HUES6 (cell line): ENCODE measurements around the gene CRIP2.
A peak's percentile ranks its signal among the peaks of the same experiment; 100 is the strongest.

ENCODE experiments used
- H3K27ac ChIP-seq: 2 replicates; pipeline ENCODE4 v1.7.0; 2013; ENCODE audit warnings: low read depth, mild to moderate bottlenecking, low read length, inconsistent platforms
- H3K27me3 ChIP-seq: 2 replicates; pipeline ENCODE4 v1.6.1; 2013; ENCODE audit warnings: low read length; ENCODE audit not compliant: control insufficient read depth, insufficient read depth
- H3K36me3 ChIP-seq: 2 replicates; pipeline ENCODE4 v1.6.1; 2013; ENCODE audit warnings: low read length; ENCODE audit not compliant: control insufficient read depth, insufficient read depth
- H3K4me1 ChIP-seq: 2 replicates; pipeline ENCODE4 v1.6.1; 2013; ENCODE audit warnings: low read length; ENCODE audit not compliant: control insufficient read depth, insufficient read depth
- H3K4me3 ChIP-seq: 2 replicates; pipeline ENCODE4 v1.5.1; 2013; ENCODE audit warnings: low read depth, low read length
- H3K9ac ChIP-seq: one replicate; pipeline ENCODE4 v1.6.1; 2013; ENCODE audit warnings: mild to moderate bottlenecking, low read length
- H3K9me3 ChIP-seq: 2 replicates; pipeline ENCODE4 v1.6.1; 2013; ENCODE audit warnings: low read depth, low read length; ENCODE audit not compliant: control insufficient read depth, insufficient read depth

The CRIP2 gene

GRCh38 chr14:105478398-105479251, 4.0 kb downstream of the CRIP2 start:
- H3K9ac ChIP-seq = no peak overlapping the region
- no peak overlapping the region for H3K27ac ChIP-seq
- peak overlapping the region; percentile 46 for H3K4me3 ChIP-seq
- peaks cover 88% of the 10 kb centered on the region for H3K27me3 ChIP-seq
- H3K4me1 ChIP-seq = peaks cover 49% of the 10 kb centered on the region
- no peaks in the 10 kb centered on the region for H3K9me3 ChIP-seq
- no peaks in the 10 kb centered on the region for H3K36me3 ChIP-seq

GRCh38 chr14:105479431-105480158, 5.0 kb downstream of the CRIP2 start:
- H3K27ac ChIP-seq = no peak overlapping the region
- H3K4me1 ChIP-seq = peaks cover 47% of the 10 kb centered on the region
- H3K4me3 ChIP-seq = peak overlapping the region; percentile 46
- peaks cover 98% of the 10 kb centered on the region for H3K27me3 ChIP-seq
- H3K36me3 ChIP-seq = no peaks in the 10 kb centered on the region
- no peak overlapping the region for H3K9ac ChIP-seq
- H3K9me3 ChIP-seq = no peaks in the 10 kb centered on the region

DNA sequence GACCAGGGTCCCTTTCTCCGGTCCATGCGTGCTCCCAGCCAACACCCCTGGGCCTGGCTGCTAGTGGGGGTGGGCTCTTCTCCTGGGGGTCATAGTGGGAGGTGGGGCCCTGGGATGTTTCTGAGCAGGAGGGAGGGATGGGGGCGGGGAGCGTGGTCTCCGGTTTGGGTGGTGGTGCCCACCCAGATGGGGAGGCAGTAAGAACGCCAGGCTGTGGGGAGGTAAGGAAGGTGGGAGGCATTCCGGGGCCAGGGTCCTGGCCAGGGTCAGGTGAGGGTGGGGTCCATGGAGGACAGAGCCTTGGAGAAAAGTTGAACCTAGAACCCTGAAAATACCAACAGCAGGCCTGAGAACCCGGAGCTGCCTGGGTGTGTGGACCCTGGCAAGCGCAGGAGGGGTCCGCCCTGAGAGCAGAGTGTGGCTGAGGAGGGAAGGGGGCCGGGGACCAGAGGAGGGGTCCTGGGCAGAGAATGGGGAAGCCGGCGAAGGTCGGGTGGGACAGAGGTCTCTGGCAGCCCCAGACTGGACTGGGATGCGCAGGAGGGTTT, 5.7 kb downstream of the CRIP2 start:
- H3K4me1 ChIP-seq = peaks cover 46% of the 10 kb centered on the region
- H3K9me3 ChIP-seq = no peaks in the 10 kb centered on the region
- no peak overlapping the region for H3K27ac ChIP-seq
- no peak overlapping the region for H3K9ac ChIP-seq
- no peaks in the 10 kb centered on the region for H3K36me3 ChIP-seq
- peaks cover 98% of the 10 kb centered on the region for H3K27me3 ChIP-seq
- H3K4me3 ChIP-seq = no peak overlapping the region

- H3K4me1 ChIP-seq = peaks cover 44% of the 10 kb centered on the region
- H3K4me3 ChIP-seq = peak overlapping the region; percentile 47
- H3K9me3 ChIP-seq = no peaks in the 10 kb centered on the region
- peak overlapping the region; percentile 64 for H3K9ac ChIP-seq
- H3K36me3 ChIP-seq = no peaks in the 10 kb centered on the region
- H3K27ac ChIP-seq = peak overlapping the region; percentile 7; the same call in 1 of the 2 replicates
- peaks cover 98% of the 10 kb centered on the region for H3K27me3 ChIP-seq
These were observed 6.5 kb downstream of the CRIP2 start for GRCh38 chr14:105480807-105481801.

DNA sequence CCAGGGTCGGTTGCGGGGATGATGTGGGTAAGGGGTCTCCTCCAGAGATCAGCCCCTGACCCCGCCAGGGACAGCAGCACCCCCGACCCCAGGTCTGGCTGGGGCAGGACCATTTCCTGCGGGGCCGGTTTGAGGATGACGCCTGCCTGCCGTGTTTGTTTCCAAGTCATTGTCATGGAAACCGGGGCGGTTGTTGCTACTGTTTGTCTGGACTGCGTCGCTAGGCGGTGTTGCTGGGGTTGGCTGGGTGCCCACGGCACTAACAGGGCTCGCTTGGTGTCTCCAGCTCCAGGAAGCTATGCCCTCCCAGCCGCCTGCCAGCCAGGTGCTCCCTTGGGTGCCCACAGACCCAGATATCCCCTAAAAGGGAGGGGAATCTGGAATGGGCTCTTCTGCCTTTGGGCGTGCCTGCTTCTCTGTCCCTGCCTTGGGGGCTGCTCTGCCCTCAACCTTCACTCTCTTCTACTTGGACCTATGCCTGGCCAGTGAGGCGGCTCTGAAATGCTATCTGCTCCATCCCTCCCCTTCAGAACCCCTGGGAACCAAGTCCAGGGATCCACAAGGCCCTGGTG, 7.4 kb downstream of the CRIP2 start:
- H3K4me3 ChIP-seq = peak overlapping the region; percentile 28
- H3K27me3 ChIP-seq = peaks cover 98% of the 10 kb centered on the region
- H3K27ac ChIP-seq = no peak overlapping the region
- H3K9ac ChIP-seq = peak overlapping the region; percentile 64
- H3K9me3 ChIP-seq = no peaks in the 10 kb centered on the region
- peaks cover 36% of the 10 kb centered on the region for H3K4me1 ChIP-seq
- H3K36me3 ChIP-seq = no peaks in the 10 kb centered on the region

DNA sequence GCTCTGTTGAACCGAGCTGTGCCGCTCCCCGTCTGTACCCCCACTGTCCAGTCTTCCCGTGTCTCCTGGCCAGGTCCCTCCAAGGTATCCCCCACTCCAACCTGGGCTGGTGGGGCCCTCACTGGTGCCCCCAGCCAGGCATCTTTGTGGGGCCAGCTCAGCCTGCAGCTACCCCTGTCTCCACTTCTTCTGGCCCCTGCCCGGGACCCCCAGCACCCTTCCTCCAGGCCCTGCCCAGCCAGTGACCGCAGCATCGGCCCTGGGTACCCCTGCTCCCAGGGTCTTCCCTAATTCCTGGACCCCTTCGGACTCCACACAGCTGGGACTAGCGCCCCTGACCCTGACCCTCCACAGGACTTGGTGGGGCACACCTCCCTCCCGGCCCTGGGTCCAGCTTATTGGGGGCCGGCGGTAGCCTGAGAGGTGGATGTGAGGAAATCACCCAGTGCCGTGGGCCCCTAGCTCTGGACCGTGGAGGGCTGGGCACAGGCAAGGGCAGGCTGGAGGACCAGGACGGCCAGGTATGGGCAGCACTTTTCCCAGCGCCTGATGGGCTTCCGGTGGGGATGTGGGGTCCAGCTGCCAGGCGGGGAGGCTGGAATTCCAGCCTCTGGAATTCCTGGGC, 8.0 kb downstream of the CRIP2 start:
- H3K4me1 ChIP-seq = peaks cover 32% of the 10 kb centered on the region
- H3K9me3 ChIP-seq = no peaks in the 10 kb centered on the region
- no peaks in the 10 kb centered on the region for H3K36me3 ChIP-seq
- H3K27ac ChIP-seq = no peak overlapping the region
- H3K4me3 ChIP-seq = no peak overlapping the region
- H3K9ac ChIP-seq = no peak overlapping the region
- H3K27me3 ChIP-seq = peaks cover 98% of the 10 kb centered on the region

DNA sequence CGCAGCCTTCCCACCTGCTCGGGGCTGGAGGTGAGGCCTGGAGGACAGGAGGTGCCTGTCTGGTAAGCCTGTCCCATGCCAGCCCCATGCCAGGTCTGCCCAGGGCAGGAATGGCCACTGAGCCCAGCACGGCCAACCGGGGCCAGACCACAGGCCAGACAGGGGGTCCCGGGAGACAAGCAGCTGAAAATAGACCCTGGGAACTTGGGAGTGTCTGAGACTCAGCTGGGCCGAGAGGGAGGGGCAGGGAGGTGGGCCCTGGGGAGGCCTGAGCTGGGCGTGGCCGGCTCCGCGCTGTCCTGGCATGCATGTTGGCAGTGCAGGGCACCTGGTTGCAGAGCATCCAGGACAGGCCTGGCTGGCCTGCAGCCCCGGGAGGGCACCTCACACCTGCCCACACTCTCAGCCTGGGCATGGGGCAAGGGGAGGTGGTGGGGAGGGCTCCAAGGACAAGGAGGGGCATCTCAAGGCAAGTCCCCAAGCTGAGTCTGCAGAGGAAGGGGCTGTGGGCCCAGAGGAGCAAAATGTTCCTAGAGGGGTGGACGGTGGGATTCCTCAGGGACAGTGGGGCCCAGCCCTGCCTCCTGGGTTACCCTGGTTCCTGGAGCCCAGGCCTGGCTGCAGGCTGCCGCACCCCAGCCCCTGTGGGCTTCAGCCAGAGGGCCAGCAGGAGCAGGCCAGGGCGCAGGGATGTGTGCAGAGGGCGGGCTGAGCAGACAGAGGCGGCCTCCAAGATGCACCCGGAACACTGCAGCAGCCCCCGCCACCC, 8.9 kb downstream of the CRIP2 start:
- H3K9ac ChIP-seq = no peak overlapping the region
- peaks cover 98% of the 10 kb centered on the region for H3K27me3 ChIP-seq
- peaks cover 32% of the 10 kb centered on the region for H3K4me1 ChIP-seq
- no peaks in the 10 kb centered on the region for H3K9me3 ChIP-seq
- H3K36me3 ChIP-seq = no peaks in the 10 kb centered on the region
- H3K4me3 ChIP-seq = no peak overlapping the region
- H3K27ac ChIP-seq = no peak overlapping the region

- Histone ChIP-seq H3K9me3 (no peaks in the 10 kb centered on the region), H3K9ac (no peak overlapping the region), H3K27me3 (peaks cover 98% of the 10 kb centered on the region), H3K4me1 (peaks cover 34% of the 10 kb centered on the region), H3K4me3 (no peak overlapping the region), H3K27ac (no peak overlapping the region), H3K36me3 (no peaks in the 10 kb centered on the region)
These were observed 9.7 kb downstream of the CRIP2 start for GRCh38 chr14:105484069-105484996.

GRCh38 chr14:105484997-105485393, 10.4 kb downstream of the CRIP2 start:
- H3K4me1 ChIP-seq = peaks cover 30% of the 10 kb centered on the region
- H3K27ac ChIP-seq = no peak overlapping the region
- no peaks in the 10 kb centered on the region for H3K9me3 ChIP-seq
- peaks cover 93% of the 10 kb centered on the region for H3K27me3 ChIP-seq
- no peak overlapping the region for H3K4me3 ChIP-seq
- H3K36me3 ChIP-seq = no peaks in the 10 kb centered on the region
- H3K9ac ChIP-seq = no peak overlapping the region
